Duodenal mucosa (tissue), 2 donors: Measurements from ENCODE around the gene SH3TC1.

Experiments used
- H3K27ac ChIP-seq: one replicate; pipeline ENCODE4 v1.7.0; 2013; ENCODE audit warnings: low read depth, low read length
- H3K27me3 ChIP-seq, 2 donors: one replicate each; pipeline ENCODE4 v1.7.0; 2013; ENCODE audit warnings: low read length in 2 of 2, control low read depth in 1 of 2; ENCODE audit not compliant: insufficient read depth in 2 of 2, control insufficient read depth in 1 of 2
- H3K36me3 ChIP-seq, 2 donors: one replicate each; pipeline ENCODE4 v1.7.0; 2013; ENCODE audit warnings: low read length in 2 of 2, control low read depth in 1 of 2; ENCODE audit not compliant: insufficient read depth in 2 of 2, control insufficient read depth in 1 of 2
- H3K4me1 ChIP-seq, 2 donors: one replicate each; pipeline ENCODE4 v1.7.0; 2013; ENCODE audit warnings: low read length in 2 of 2, control low read depth in 1 of 2; ENCODE audit not compliant: insufficient read depth in 2 of 2, control insufficient read depth in 1 of 2
- H3K4me3 ChIP-seq, 2 donors: one replicate each; pipeline ENCODE4 v1.7.0; 2013; ENCODE audit warnings: low read length in 2 of 2, low read depth in 1 of 2
- H3K9ac ChIP-seq, 2 donors: one replicate each; pipeline ENCODE4 v1.7.0; 2013; ENCODE audit warnings: low read length in 2 of 2, low read depth in 1 of 2
- H3K9me3 ChIP-seq, 2 donors: one replicate each; pipeline ENCODE4 v1.7.0; 2013; ENCODE audit warnings: low read length in 2 of 2, control low read depth in 1 of 2; ENCODE audit not compliant: control insufficient read depth in 1 of 2

Gene SH3TC1

DNA sequence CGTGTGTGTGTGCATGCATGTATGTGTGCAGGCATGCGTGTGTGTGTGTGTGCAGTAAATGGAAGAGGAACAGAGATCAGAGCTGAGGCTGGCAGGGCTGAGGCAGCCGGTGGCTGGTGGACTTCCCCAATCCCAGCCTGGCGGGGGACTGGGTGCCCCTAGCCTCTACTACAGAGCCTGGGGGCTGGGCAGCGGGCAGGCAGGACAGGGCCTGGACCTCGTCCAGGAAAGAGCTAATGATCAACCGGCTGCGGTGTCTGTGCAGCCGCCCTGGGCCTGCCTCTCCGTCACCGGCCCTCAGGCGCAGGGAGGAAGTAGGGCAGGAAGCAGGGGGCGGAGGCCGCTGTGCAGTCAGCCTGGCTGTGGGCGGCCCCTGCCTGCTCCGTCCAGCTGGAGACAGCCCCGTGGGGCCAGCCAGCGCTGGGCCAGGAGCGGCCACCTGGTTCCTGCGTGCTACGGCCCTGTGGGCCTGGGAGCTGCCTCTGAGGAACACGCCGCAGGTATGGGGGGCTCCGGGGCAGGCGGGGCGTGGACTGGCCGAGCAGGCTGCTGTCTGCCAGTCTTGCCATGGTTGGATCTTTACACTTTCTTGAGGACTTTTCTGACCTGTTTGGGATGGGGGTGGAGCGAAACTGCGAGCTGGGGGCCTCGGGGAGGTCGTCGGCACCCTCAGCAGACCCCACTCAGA, at the start of gene SH3TC1:
Gene SH3TC1 (plus strand): TSS at position 385 of the 688 bp plus-strand sequence. CDS start 5,905 bp downstream, outside the sequence.
- peak within 1 kb of the TSS; percentile 71 to 79 for H3K9ac ChIP-seq

GRCh38 chr4:8149664-8150063, 49.4 kb upstream of the SH3TC1 start:
- Histone ChIP-seq H3K9ac (no peak overlapping the region), H3K36me3 (no peaks in the 10 kb centered on the region), H3K27me3 (peaks cover 7 to 12% of the 10 kb centered on the region in 2 donors), H3K27ac (no peak overlapping the region), H3K9me3 (no peaks in the 10 kb centered on the region), H3K4me3 (no peak overlapping the region), H3K4me1 (peaks cover 0 to 5% of the 10 kb centered on the region in 2 donors)

More for the DNA sequence above, at the start of gene SH3TC1:
- peak within 1 kb of the TSS; percentile 58 to 75 for H3K4me3 ChIP-seq
- no peaks in the 10 kb centered on the region for H3K36me3 ChIP-seq
- no peaks in the 10 kb centered on the region for H3K9me3 ChIP-seq
- no peaks in the 10 kb centered on the region for H3K27me3 ChIP-seq
- H3K4me1 ChIP-seq: peaks cover 31 to 39% of the 10 kb centered on the region in 2 donors
- H3K27ac ChIP-seq: peak within 1 kb of the TSS; percentile 74

DNA sequence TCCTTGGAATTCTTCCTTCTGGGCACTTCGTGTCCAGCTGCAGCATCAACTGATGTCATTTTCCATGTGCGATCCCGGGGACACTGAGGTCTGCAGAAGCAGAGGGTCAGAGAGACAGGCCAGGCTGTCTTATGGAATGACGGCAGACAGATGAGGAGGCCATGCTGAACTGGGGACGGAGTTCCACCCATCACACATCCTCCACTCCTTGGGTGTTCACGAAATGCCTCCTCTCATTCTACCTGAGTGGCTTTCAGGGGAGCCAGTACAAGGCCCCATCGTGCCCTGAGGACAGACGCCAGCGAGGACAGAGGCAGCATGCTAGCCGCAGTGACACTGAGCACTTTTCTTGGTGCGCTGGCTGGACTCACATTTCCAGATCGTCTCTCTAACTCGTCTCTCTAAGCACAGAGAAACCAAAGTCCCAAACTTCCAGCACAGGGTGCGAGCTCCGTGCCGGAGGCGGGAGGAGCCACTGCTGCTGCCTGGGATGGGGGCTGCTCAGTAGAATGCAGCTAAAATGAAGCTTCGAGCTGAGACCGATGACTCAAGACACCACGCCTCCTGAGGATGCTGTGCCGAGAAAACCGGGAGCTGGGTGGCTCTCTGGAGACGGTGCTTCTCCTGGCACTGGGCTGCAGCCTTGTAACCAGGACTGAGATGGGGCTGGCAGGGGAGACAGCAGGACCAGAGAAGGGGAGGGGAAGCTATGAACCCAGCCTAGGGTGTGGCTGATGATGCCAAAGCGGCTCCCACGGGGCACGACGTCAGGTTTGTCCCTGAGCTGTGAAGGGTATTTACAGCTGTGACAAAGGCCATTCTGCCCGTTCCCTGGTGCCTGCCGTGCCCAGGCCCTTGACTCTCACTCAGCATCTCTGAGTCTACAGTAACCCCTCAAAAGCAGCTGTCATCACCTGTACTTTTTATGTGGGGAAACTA, 48.7 kb upstream of the SH3TC1 start:
- Histone ChIP-seq H3K4me3 (no peak overlapping the region), H3K27ac (no peak overlapping the region), H3K36me3 (no peaks in the 10 kb centered on the region), H3K9ac (no peak overlapping the region), H3K9me3 (no peaks in the 10 kb centered on the region), H3K4me1 (peaks cover 0 to 5% of the 10 kb centered on the region in 2 donors), H3K27me3 (peaks cover 4 to 8% of the 10 kb centered on the region in 2 donors)

DNA sequence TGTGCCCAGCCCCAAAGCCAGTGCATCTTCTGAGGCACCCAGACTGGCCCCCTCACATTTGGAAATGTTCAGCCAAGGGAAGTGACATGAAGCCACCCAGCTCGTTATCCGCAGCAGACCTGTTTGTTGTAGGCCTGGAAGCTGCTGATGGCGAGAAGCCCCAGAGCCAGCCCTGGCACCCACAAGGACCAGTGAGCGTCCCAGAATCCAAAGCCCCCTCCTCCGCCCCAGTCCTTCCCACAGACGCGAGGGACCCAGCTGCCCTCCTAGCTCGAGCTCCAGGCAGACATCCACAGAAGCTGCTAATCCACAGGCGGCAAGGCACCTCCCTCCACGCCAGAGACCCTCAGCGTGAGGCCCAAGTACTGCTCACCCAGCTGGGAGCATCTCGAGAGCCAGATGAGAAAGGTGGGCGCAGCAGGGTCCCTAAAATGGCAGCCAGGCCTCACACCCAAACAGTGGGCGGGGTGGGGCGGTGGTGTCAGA, 47.9 kb upstream of the SH3TC1 start:
- Histone ChIP-seq H3K27ac (no peak overlapping the region), H3K27me3 (peaks cover 0 to under 1% of the 10 kb centered on the region in 2 donors), H3K9ac (no peak overlapping the region), H3K4me3 (no peak overlapping the region), H3K36me3 (no peaks in the 10 kb centered on the region), H3K9me3 (no peaks in the 10 kb centered on the region), H3K4me1 (no peaks in the 10 kb centered on the region)

- H3K4me1 ChIP-seq: peaks cover 0 to under 1% of the 10 kb centered on the region in 2 donors
- H3K27ac ChIP-seq: no peak overlapping the region
- no peaks in the 10 kb centered on the region for H3K9me3 ChIP-seq
These were observed 46.8 kb upstream of the SH3TC1 start for GRCh38 chr4:8152090-8152864.

DNA sequence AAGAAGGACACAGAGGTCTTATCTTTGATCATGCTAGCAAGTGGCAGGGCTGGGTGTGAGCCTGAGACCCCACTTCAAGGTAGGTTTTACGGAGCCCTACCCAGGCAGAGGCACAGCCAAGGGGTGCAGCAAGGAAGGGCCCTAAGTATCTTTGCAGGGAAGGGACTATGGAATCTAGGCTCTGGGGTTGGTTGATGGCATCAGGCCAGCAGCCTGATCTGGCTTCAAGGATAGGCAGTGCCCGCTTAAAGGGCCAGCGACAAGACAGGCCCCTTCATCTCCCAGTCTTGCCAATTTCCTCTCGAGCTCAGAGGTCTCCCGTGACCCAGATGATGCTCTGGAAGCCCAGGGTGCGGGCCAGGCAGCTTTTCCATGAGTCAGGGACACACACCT, 46.2 kb upstream of the SH3TC1 start:
- no peak overlapping the region for H3K4me3 ChIP-seq

More at GRCh38 chr4:8152090-8152864, 46.8 kb upstream of the SH3TC1 start:
- peaks cover 0 to 2% of the 10 kb centered on the region in 2 donors for H3K27me3 ChIP-seq
- no peak overlapping the region for H3K4me3 ChIP-seq
- H3K36me3 ChIP-seq: no peaks in the 10 kb centered on the region
- no peak overlapping the region for H3K9ac ChIP-seq

GRCh38 chr4:8153441-8153840, 45.6 kb upstream of the SH3TC1 start:
- no peak overlapping the region for H3K27ac ChIP-seq
- H3K4me1 ChIP-seq: peaks cover 0 to 12% of the 10 kb centered on the region in 2 donors
- H3K9me3 ChIP-seq: no peaks in the 10 kb centered on the region
- H3K9ac ChIP-seq: no peak overlapping the region
- peaks cover 0 to 11% of the 10 kb centered on the region in 2 donors for H3K27me3 ChIP-seq
- H3K4me3 ChIP-seq: no peak overlapping the region
- H3K36me3 ChIP-seq: no peaks in the 10 kb centered on the region

More for the DNA sequence above, 46.2 kb upstream of the SH3TC1 start:
- no peak overlapping the region for H3K27ac ChIP-seq
- H3K4me1 ChIP-seq: peaks cover 0 to 7% of the 10 kb centered on the region in 2 donors
- H3K36me3 ChIP-seq: no peaks in the 10 kb centered on the region
- H3K9me3 ChIP-seq: no peaks in the 10 kb centered on the region
- H3K27me3 ChIP-seq: peaks cover 0 to 8% of the 10 kb centered on the region in 2 donors
- no peak overlapping the region for H3K9ac ChIP-seq

DNA sequence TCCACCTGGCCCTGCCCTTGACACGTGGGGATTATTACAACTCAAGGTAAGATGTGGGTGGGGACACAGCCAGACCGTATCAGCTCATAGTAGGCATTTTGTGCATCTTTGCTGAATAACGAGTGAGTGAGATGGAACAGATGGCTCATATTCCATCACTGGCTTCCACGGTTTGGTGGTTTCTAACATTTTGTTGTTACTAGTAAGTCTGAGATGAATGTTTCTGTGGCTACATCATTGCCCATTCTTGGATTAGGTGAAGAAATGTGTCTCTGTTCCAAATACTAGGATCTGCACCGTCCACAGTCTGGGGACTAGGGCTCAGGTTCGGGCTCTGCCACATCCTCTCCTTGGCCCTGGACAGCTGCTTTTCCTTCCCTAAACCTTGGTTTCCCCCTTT, 44.0 kb upstream of the SH3TC1 start:
- no peaks in the 10 kb centered on the region for H3K36me3 ChIP-seq
- H3K27ac ChIP-seq: no peak overlapping the region
- no peak overlapping the region for H3K9ac ChIP-seq
- H3K27me3 ChIP-seq: peaks cover 0 to 11% of the 10 kb centered on the region in 2 donors
- H3K9me3 ChIP-seq: no peaks in the 10 kb centered on the region
- no peak overlapping the region for H3K4me3 ChIP-seq
- peaks cover 0 to 22% of the 10 kb centered on the region in 2 donors for H3K4me1 ChIP-seq

DNA sequence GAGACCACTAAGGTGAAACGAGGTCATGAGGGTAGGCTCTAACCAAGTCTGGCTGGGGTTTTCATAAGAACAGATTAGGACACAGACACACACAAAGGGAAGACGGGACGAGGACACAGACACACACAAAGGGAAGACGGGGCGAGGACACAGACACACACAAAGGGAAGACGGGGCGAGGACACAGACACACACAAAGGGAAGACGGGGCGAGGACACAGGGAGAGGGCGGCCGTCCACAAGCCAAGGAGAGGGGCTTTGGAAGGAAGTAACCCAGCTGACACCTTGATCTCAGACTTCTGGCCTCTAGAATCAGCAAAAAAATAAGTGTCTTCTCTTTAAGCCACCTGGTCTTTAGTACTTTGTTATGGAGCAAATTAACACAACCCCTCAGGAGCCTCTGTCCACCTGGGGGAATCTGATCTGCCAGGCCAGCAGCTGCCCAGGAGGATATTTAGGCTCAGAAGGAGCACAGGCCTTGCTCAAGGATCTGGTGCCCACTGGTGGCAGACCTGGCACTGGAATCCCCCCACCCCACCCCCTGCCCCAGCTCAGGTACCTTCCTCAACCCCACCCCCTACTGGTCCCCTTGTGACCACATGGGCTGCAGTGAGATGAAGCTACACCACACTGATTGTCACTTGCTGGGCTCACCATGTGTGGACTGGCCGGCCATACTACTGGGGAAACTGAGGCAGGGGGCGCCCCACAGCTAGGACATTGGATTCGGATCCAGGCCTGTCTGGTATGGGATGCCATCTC, 43.2 kb upstream of the SH3TC1 start:
- Histone ChIP-seq H3K9me3 (no peaks in the 10 kb centered on the region), H3K4me1 (peaks cover 0 to 22% of the 10 kb centered on the region in 2 donors), H3K27ac (no peak overlapping the region), H3K4me3 (no peak overlapping the region), H3K36me3 (no peaks in the 10 kb centered on the region), H3K9ac (no peak overlapping the region), H3K27me3 (peaks cover 0 to 11% of the 10 kb centered on the region in 2 donors)
